Gastroesophageal sphincter (tissue), 3 donors: Measurements from ENCODE around the gene C20orf96.
"Not testable (repeated sequence)": the region's sequence is repeated elsewhere in the genome, so short reads cannot be mapped to it uniquely, and the experiment has no call there.

Experiments used
- POLR2A ChIP-seq, 2 donors: fragments of 450-650 bp; IDR thresholded peaks; one replicate each; pipeline ENCODE4 v1.6.1; 2017; ENCODE audit warnings: antibody characterized with exemption in 2 of 2, mild to moderate bottlenecking in 2 of 2, moderate library complexity in 1 of 2
- TF ChIP-seq, protein P1 (sequence below), 4 experiments: fragments of 200-600 bp in 2 of 4; fragments of 450-650 bp in 2 of 4; sonication (generic) in 1 of 4; IDR thresholded peaks; one replicate each; pipeline ENCODE4 v1.5.1; 2017 to 2019; ENCODE audit warnings: antibody characterized with exemption in 4 of 4, mild to moderate bottlenecking in 2 of 4, moderate library complexity in 2 of 4

GRCh38 chr20:336040-336439, 45.5 kb upstream of the C20orf96 start:
- not testable (repeated sequence) for TF ChIP-seq POLR2A (IDR thresholded peaks at IDR 0.05)
- TF ChIP-seq, protein P1, sequence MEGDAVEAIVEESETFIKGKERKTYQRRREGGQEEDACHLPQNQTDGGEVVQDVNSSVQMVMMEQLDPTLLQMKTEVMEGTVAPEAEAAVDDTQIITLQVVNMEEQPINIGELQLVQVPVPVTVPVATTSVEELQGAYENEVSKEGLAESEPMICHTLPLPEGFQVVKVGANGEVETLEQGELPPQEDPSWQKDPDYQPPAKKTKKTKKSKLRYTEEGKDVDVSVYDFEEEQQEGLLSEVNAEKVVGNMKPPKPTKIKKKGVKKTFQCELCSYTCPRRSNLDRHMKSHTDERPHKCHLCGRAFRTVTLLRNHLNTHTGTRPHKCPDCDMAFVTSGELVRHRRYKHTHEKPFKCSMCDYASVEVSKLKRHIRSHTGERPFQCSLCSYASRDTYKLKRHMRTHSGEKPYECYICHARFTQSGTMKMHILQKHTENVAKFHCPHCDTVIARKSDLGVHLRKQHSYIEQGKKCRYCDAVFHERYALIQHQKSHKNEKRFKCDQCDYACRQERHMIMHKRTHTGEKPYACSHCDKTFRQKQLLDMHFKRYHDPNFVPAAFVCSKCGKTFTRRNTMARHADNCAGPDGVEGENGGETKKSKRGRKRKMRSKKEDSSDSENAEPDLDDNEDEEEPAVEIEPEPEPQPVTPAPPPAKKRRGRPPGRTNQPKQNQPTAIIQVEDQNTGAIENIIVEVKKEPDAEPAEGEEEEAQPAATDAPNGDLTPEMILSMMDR (IDR thresholded peaks at IDR 0.05): not testable (repeated sequence)
